DOHH2 (cell line): ENCODE results near the gene MAJIN.
A peak's percentile ranks its signal among the peaks of the same experiment; 100 is the strongest.

Experiments used
- H3F3A ChIP-seq: fragments of 200-600 bp; sonication (generic), shearing (Covaris generic); 2 replicates; pipeline ENCODE4 v1.6.0; 2016; ENCODE audit warnings: antibody characterized with exemption, mild to moderate bottlenecking; ENCODE audit not compliant: control insufficient read depth, insufficient read depth
- H3K27ac ChIP-seq: fragments of 200-600 bp; sonication (generic); 2 replicates; pipeline ENCODE4 v1.5.1; 2014; ENCODE audit warnings: low read depth, mild to moderate bottlenecking, low read length, moderate library complexity
- H3K27me3 ChIP-seq: fragments of 200-600 bp; sonication (generic); 2 replicates; pipeline ENCODE4 v1.6.1; 2014; ENCODE audit warnings: mild to moderate bottlenecking, low read length, mixed read lengths; ENCODE audit not compliant: control insufficient read depth
- H3K36me3 ChIP-seq: fragments of 200-600 bp; sonication (generic); 2 replicates; pipeline ENCODE4 v1.6.1; 2014; ENCODE audit warnings: mild to moderate bottlenecking, low read length, moderate library complexity, mixed read lengths; ENCODE audit not compliant: control insufficient read depth
- H3K4me1 ChIP-seq: fragments of 200-600 bp; sonication (generic); 2 replicates; pipeline ENCODE4 v1.6.1; 2014; ENCODE audit warnings: mild to moderate bottlenecking, low read length, mixed read lengths; ENCODE audit not compliant: control insufficient read depth
- H3K4me2 ChIP-seq: fragments of 200-600 bp; sonication (generic); 2 replicates; pipeline ENCODE4 v1.6.0; 2014; ENCODE audit warnings: mild to moderate bottlenecking, low read length, moderate library complexity
- H3K4me3 ChIP-seq: fragments of 200-600 bp; sonication (generic); 2 replicates; pipeline ENCODE4 v1.5.1; 2014; ENCODE audit warnings: mild to moderate bottlenecking, low read length, mixed read lengths
- H3K79me2 ChIP-seq: fragments of 200-600 bp; sonication (generic); 2 replicates; pipeline ENCODE4 v1.6.1; 2014; ENCODE audit warnings: mild to moderate bottlenecking, low read length, mixed read lengths; ENCODE audit not compliant: control insufficient read depth
- H3K9me2 ChIP-seq: fragments of 200-600 bp; sonication (generic); replicated peaks from 2 replicates; pipeline ENCODE4 v1.6.1; 2014; ENCODE audit warnings: mild to moderate bottlenecking, low read length, mixed read lengths; ENCODE audit not compliant: control insufficient read depth
- H3K9me3 ChIP-seq: fragments of 200-600 bp; sonication (generic); 2 replicates; pipeline ENCODE4 v1.6.1; 2014; ENCODE audit warnings: antibody characterized with exemption, low read length, mixed read lengths; ENCODE audit not compliant: control insufficient read depth, insufficient read depth
- H4K20me1 ChIP-seq: fragments of 200-600 bp; sonication (generic); 2 replicates; pipeline ENCODE4 v1.6.0; 2014; ENCODE audit warnings: low read depth, mild to moderate bottlenecking, antibody characterized with exemption, low read length, moderate library complexity; ENCODE audit not compliant: control insufficient read depth, insufficient read depth
- CTCF ChIP-seq: fragments of 200-600 bp; sonication (generic); IDR thresholded peaks from one replicate; pipeline ENCODE4 v1.5.1; 2014; ENCODE audit warnings: antibody characterized with exemption, mild to moderate bottlenecking, low read depth, low read length; ENCODE audit not compliant: poor library complexity, severe bottlenecking
- EZH2phosphoT487 ChIP-seq: fragments of 200-600 bp; sonication (generic); IDR thresholded peaks from 2 replicates; pipeline ENCODE4 v1.6.1; 2017; ENCODE audit warnings: borderline replicate concordance, mild to moderate bottlenecking, antibody characterized with exemption, low read length, moderate library complexity, mixed read lengths

Gene MAJIN

GRCh38 chr11:64923151-64923661 lies 48.7 kb downstream of the MAJIN start:
- Histone ChIP-seq H3K9me3 (no peaks in the 10 kb centered on the region), H3K9me2 (no peaks in the 10 kb centered on the region), H3K79me2 (no peaks in the 10 kb centered on the region), H3F3A (no peaks in the 10 kb centered on the region), H3K27me3 (no peaks in the 10 kb centered on the region), H4K20me1 (no peaks in the 10 kb centered on the region), H3K36me3 (no peaks in the 10 kb centered on the region), H3K27ac (no peak overlapping the region), H3K4me1 (peaks cover 38% of the 10 kb centered on the region), H3K4me2 (peak overlapping the region; percentile 72; the same call in 1 of the 2 replicates), H3K4me3 (no peak overlapping the region)
- TF ChIP-seq CTCF (no peak), EZH2phosphoT487 (no peak)

DNA sequence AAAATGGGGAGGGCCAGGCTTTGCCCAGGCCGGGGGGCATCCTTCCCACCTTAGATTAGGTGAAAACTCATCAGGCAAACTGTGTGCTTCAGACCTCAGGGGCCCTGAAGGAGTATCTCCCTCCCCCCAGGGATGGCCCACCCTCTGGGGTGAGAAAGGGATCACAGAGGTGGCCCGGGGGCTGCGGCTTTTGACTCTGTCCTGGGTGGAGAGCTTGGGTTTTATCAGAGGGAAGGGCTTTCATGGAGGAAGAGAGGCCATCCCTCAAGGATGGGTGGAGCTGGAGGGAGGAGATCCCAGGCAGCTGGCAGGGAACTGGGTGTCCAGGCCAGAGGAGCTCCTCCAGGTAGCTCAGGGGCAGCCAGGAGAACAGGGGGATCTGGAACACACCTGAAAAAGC lies 50.5 kb downstream of the MAJIN start:
- TF ChIP-seq EZH2phosphoT487 (no peak), CTCF (no peak)
- Histone ChIP-seq H3F3A (peaks cover 3% of the 10 kb centered on the region), H3K4me1 (peaks cover 45% of the 10 kb centered on the region), H3K9me3 (no peaks in the 10 kb centered on the region), H3K27ac (no peak overlapping the region), H3K27me3 (no peaks in the 10 kb centered on the region), H3K9me2 (no peaks in the 10 kb centered on the region), H4K20me1 (no peaks in the 10 kb centered on the region), H3K79me2 (peaks cover 6% of the 10 kb centered on the region), H3K4me3 (no peak overlapping the region), H3K36me3 (no peaks in the 10 kb centered on the region), H3K4me2 (no peak overlapping the region)

DNA sequence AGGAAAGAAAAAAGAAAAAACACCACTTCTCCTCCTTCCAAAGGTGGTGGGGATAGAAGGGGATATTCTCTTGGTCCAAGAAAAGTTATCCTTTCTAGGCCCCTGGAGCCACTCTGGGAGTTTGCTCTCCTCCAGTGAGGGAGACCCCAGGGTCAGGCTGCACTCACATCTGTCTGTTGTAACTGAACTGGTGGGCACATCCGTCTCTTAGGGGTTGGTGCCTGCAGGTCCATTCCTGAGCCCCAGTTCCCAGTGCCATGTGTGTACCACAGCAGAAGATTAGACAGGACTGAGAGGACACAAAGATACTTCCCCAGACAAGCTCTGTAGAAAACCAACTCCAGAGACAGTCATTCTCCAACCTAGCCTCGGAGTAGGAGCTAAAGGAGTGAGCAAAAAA lies 51.8 kb downstream of the MAJIN start:
- Histone ChIP-seq H3K4me3 (peak overlapping the region; percentile 0; the same call in 1 of the 2 replicates), H3K9me3 (no peaks in the 10 kb centered on the region), H3K27me3 (no peaks in the 10 kb centered on the region), H3F3A (peaks cover 3% of the 10 kb centered on the region), H3K4me1 (peaks cover 53% of the 10 kb centered on the region), H3K36me3 (no peaks in the 10 kb centered on the region), H3K4me2 (peak overlapping the region; percentile 40), H3K9me2 (no peaks in the 10 kb centered on the region), H3K79me2 (peaks cover 18% of the 10 kb centered on the region), H4K20me1 (no peaks in the 10 kb centered on the region), H3K27ac (no peak overlapping the region)
- TF ChIP-seq EZH2phosphoT487 = no peak
- TF ChIP-seq CTCF = no peak
